GM18519 (cell line): Measurements from ENCODE around the gene BCL2L12.

Experiments
- ATAC-seq: cut with Tn5 transposase; IDR thresholded peaks from one replicate; pipeline ENCODE4 v1.9.1; 2021; ENCODE audit warnings: mild to moderate bottlenecking, moderate library complexity; ENCODE audit not compliant: unreplicated experiment, low FRiP score

BCL2L12 gene

GRCh38 chr19:49641688-49642491 is 23.8 kb upstream of the BCL2L12 start, which contains the start of gene SCAF1:
Gene SCAF1 (plus strand): TSS chr19:49642209. CDS start chr19:49645027, 2,818 bp downstream.
- ATAC-seq: peak; percentile 47

- no peak for ATAC-seq
These were observed 23.2 kb upstream of the BCL2L12 start for GRCh38 chr19:49642492-49643035.

GRCh38 chr19:49643466-49643865 is 22.3 kb upstream of the BCL2L12 start:
- ATAC-seq: no peak

GRCh38 chr19:49645592-49645991 is 20.1 kb upstream of the BCL2L12 start:
- no peak for ATAC-seq

- ATAC-seq: no peak
These were observed 19.7 kb upstream of the BCL2L12 start for GRCh38 chr19:49645995-49646394.

- no peak for ATAC-seq
These were observed 19.1 kb upstream of the BCL2L12 start for GRCh38 chr19:49646586-49646985.

GRCh38 chr19:49651029-49651819 is 14.5 kb upstream of the BCL2L12 start:
- no peak for ATAC-seq

GRCh38 chr19:49651820-49652550 is 13.7 kb upstream of the BCL2L12 start:
- ATAC-seq: no peak

GRCh38 chr19:49652551-49653465 is 12.9 kb upstream of the BCL2L12 start:
- no peak for ATAC-seq

- ATAC-seq: no peak
These were observed 12.3 kb upstream of the BCL2L12 start for GRCh38 chr19:49653466-49653806.

GRCh38 chr19:49654581-49654980 is 11.2 kb upstream of the BCL2L12 start:
- ATAC-seq: no peak

- ATAC-seq: no peak
These were observed 9.9 kb upstream of the BCL2L12 start for GRCh38 chr19:49655570-49656455.

- ATAC-seq: no peak
These were observed 9.2 kb upstream of the BCL2L12 start for GRCh38 chr19:49656456-49657109.

GRCh38 chr19:49657493-49658138 is 8.1 kb upstream of the BCL2L12 start:
- no peak for ATAC-seq

GRCh38 chr19:49658139-49658517 is 7.6 kb upstream of the BCL2L12 start:
- no peak for ATAC-seq

GRCh38 chr19:49658566-49659442 is 6.9 kb upstream of the BCL2L12 start:
- ATAC-seq: no peak
